H9 (cell line): ENCODE measurements around the gene HECW1. TPM values are rescaled to one million over a fixed set of nuclear protein-coding genes. Genes with fewer than 3 reads are reported as not detected.

Experiments
- DNase-seq: peaks from one replicate; pipeline ENCODE4 v3.0.0-alpha.2; 2017
- H2AFZ ChIP-seq: one replicate; pipeline ENCODE4 v1.6.1; 2013; ENCODE audit warnings: mild to moderate bottlenecking, low read length, control low read depth, moderate library complexity
- H2AK5ac ChIP-seq: 2 replicates; pipeline ENCODE4 v1.6.1; 2013; ENCODE audit warnings: low read length, control low read depth, mixed read lengths; ENCODE audit not compliant: insufficient read length
- H2BK120ac ChIP-seq: one replicate; pipeline ENCODE4 v1.6.1; 2013; ENCODE audit warnings: low read depth, mild to moderate bottlenecking, low read length, control low read depth, inconsistent platforms; ENCODE audit not compliant: poor library complexity, severe bottlenecking
- H2BK12ac ChIP-seq: 2 replicates; pipeline ENCODE4 v1.6.1; 2013; ENCODE audit warnings: low read length, control low read depth, mixed read lengths, low read depth; ENCODE audit not compliant: insufficient read length
- H2BK15ac ChIP-seq: 2 replicates; pipeline ENCODE4 v1.6.1; 2013; ENCODE audit warnings: low read depth, low read length, control low read depth
- H2BK20ac ChIP-seq: one replicate; pipeline ENCODE4 v1.6.1; 2013; ENCODE audit warnings: low read depth, mild to moderate bottlenecking, low read length, control low read depth, inconsistent platforms; ENCODE audit not compliant: poor library complexity, severe bottlenecking
- H2BK5ac ChIP-seq: 2 replicates; pipeline ENCODE4 v1.6.1; 2013; ENCODE audit warnings: low read length, control low read depth, mixed read lengths; ENCODE audit not compliant: insufficient read length
- H3K14ac ChIP-seq: 2 replicates; pipeline ENCODE4 v1.6.1; 2013; ENCODE audit warnings: low read length, control low read depth; ENCODE audit not compliant: insufficient read depth
- H3K18ac ChIP-seq: 2 replicates; pipeline ENCODE4 v1.6.1; 2013; ENCODE audit warnings: low read depth, mild to moderate bottlenecking, mixed read lengths, low read length, control low read depth; ENCODE audit not compliant: insufficient read length
- H3K23ac ChIP-seq: 2 replicates; pipeline ENCODE4 v1.6.1; 2013; ENCODE audit warnings: low read length, control low read depth, mixed read lengths, low read depth; ENCODE audit not compliant: insufficient read length
- H3K23me2 ChIP-seq: 2 replicates; pipeline ENCODE4 v1.6.1; 2013; ENCODE audit warnings: low read depth, mild to moderate bottlenecking, mixed read lengths, low read length, control low read depth; ENCODE audit not compliant: insufficient read length, poor library complexity, severe bottlenecking
- H3K27ac ChIP-seq: 2 replicates; pipeline ENCODE4 v1.5.1; 2013; ENCODE audit warnings: low read length, control low read depth, mixed read lengths, low read depth; ENCODE audit not compliant: insufficient read length
- H3K27me3 ChIP-seq: 2 replicates; pipeline ENCODE4 v1.6.1; 2013; ENCODE audit warnings: low read length, control low read depth, inconsistent platforms; ENCODE audit not compliant: insufficient read depth
- H3K4ac ChIP-seq: 2 replicates; pipeline ENCODE4 v1.6.1; 2013; ENCODE audit warnings: low read depth, mild to moderate bottlenecking, control low read depth, inconsistent platforms, low read length, moderate library complexity
- H3K4me1 ChIP-seq: 2 replicates; pipeline ENCODE4 v1.6.1; 2013; ENCODE audit warnings: low read length, control low read depth, inconsistent platforms; ENCODE audit not compliant: insufficient read depth
- H3K4me2 ChIP-seq: 2 replicates; pipeline ENCODE4 v1.6.1; 2013; ENCODE audit warnings: low read length, control low read depth, mixed read lengths; ENCODE audit not compliant: insufficient read length, insufficient read depth
- H3K56ac ChIP-seq: 2 replicates; pipeline ENCODE4 v1.6.1; 2013; ENCODE audit warnings: low read depth, mild to moderate bottlenecking, mixed read lengths, low read length, control low read depth; ENCODE audit not compliant: insufficient read length
- H3K79me1 ChIP-seq: 2 replicates; pipeline ENCODE4 v1.6.1; 2013; ENCODE audit warnings: low read depth, mild to moderate bottlenecking, moderate library complexity, low read length, control low read depth, inconsistent platforms; ENCODE audit not compliant: insufficient read depth, poor library complexity, severe bottlenecking
- H3K79me2 ChIP-seq: 2 replicates; pipeline ENCODE4 v1.6.1; 2013; ENCODE audit warnings: low read length, control low read depth, inconsistent platforms; ENCODE audit not compliant: insufficient read depth
- H3K9ac ChIP-seq: 2 replicates; pipeline ENCODE4 v1.6.1; 2013; ENCODE audit warnings: low read length, control low read depth, mixed read lengths; ENCODE audit not compliant: insufficient read length; ENCODE audit errors: extremely low read depth
- H3K9me3 ChIP-seq: one replicate; pipeline ENCODE4 v1.6.1; 2013; ENCODE audit warnings: low read depth, low read length, inconsistent platforms; ENCODE audit not compliant: control insufficient read depth
- H3T11ph ChIP-seq: one replicate; pipeline ENCODE4 v1.6.1; 2013; ENCODE audit warnings: mild to moderate bottlenecking, low read length, control low read depth, inconsistent platforms
- H4K20me1 ChIP-seq: one replicate; pipeline ENCODE4 v1.6.1; 2013; ENCODE audit not compliant: control insufficient read depth, insufficient read length, insufficient read depth
- H4K5ac ChIP-seq: 2 replicates; pipeline ENCODE4 v1.6.1; 2013; ENCODE audit warnings: low read depth, mild to moderate bottlenecking, mixed read lengths, low read length, control low read depth; ENCODE audit not compliant: insufficient read length
- H4K8ac ChIP-seq: replicated peaks from 2 replicates; pipeline ENCODE4 v1.6.1; 2013; ENCODE audit warnings: low read length, control low read depth, mixed read lengths, low read depth; ENCODE audit not compliant: insufficient read length
- H4K91ac ChIP-seq: 2 replicates; pipeline ENCODE4 v1.6.1; 2013; ENCODE audit warnings: low read depth, mild to moderate bottlenecking, moderate library complexity, mixed read lengths, low read length, control low read depth; ENCODE audit not compliant: insufficient read length
- H3K27ac Mint-ChIP-seq, 3 experiments: 2 replicates in 2 of 3; 3 replicates in 1 of 3; pipeline ENCODE4 v1.8.0; 2020 to 2021; ENCODE audit warnings: mixed read lengths in 3 of 3, mild to moderate bottlenecking in 1 of 3, moderate library complexity in 1 of 3
- H3K27me3 Mint-ChIP-seq: 2 replicates; pipeline ENCODE4 v1.8.0; 2021; ENCODE audit warnings: low read depth, mild to moderate bottlenecking, moderate library complexity, mixed read lengths
- H3K36me3 Mint-ChIP-seq, 3 experiments: 2 replicates in 2 of 3; 3 replicates in 1 of 3; pipeline ENCODE4 v1.8.0; 2020 to 2021; ENCODE audit warnings: low read depth in 3 of 3, mixed read lengths in 3 of 3; ENCODE audit not compliant: insufficient read depth in 1 of 3
- H3K4me1 Mint-ChIP-seq, 2 experiments: 2 replicates each; pipeline ENCODE4 v1.8.0; 2020; ENCODE audit warnings: mixed read lengths in 2 of 2
- H3K4me3 Mint-ChIP-seq, 2 experiments: 2 replicates in 1 of 2; 3 replicates in 1 of 2; pipeline ENCODE4 v1.8.0; 2020 to 2021; ENCODE audit warnings: mild to moderate bottlenecking in 2 of 2, mixed read lengths in 2 of 2, moderate library complexity in 1 of 2
- H3K9me3 Mint-ChIP-seq, 2 experiments: 2 replicates in 1 of 2; 3 replicates in 1 of 2; pipeline ENCODE4 v1.8.0; 2020; ENCODE audit warnings: mild to moderate bottlenecking in 2 of 2, mixed read lengths in 2 of 2, moderate library complexity in 1 of 2
- CTCF ChIP-seq: fragments of 200-600 bp; sonication (generic); conservative IDR thresholded peaks from 3 replicates; pipeline ENCODE4 v1.8.0; 2021; ENCODE audit warnings: antibody characterized with exemption, mild to moderate bottlenecking
- WGBS: extraction: QIAGEN DNeasy Blood & Tissue Kit; methylation state at CpG from one replicate; pipeline ENCODE4 v1.1.7; 2013; ENCODE audit warnings: missing lambda C conversion rate, low lambda C conversion rate, mixed read lengths; ENCODE audit not compliant: insufficient read length; ENCODE audit errors: extremely low coverage; 5-methylcytosine and 5-hydroxymethylcytosine counted together
- total RNA-seq: library from RNA; stranded (reverse); gene quantifications from 2 replicates; pipeline ENCODE4 v1.2.1, GENCODE V29; 2021

Gene HECW1
- total RNA-seq, 1 experiment from 2014 or later, result 5.0 TPM

DNA sequence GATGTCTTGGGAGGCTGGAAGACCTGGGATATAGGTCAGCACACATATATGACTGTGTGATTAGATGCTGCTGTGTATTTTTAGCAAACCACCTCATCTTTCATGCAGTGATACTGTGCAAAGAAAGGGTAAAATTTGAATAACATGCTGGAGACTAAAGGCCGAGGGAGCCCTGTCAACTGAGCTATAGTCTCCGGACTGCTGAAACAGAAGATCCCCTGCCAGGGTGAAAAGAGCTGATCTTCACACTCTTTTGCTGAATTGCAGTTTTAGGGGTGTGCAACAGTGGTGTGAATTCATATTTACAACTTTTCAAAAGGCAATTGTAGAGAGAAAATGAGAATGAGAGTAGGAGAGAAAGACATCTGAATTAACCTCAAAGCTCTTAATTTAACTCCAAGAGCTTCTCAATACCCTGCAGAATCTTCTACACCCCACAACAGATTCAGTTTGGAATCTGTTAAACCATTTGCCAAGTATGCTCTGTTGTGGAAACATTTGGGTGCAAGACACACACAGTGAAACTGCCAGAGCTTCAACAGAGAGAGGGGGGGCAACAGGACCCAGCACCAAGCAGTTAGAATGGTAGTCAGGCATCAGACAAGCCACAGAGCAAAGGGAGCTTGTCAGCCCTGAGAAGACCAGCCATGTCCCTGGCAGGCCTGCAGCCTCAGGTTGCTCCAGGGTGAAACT, 280.3 kb downstream of the HECW1 start:
- TF ChIP-seq CTCF, result no peak
- Histone ChIP-seq H3K79me2 (no peaks in the 10 kb centered on the region), H3K23ac (no peak overlapping the region), H3K23me2 (no peaks in the 10 kb centered on the region), H2BK120ac (no peak overlapping the region), H2AFZ (no peak overlapping the region), H3K56ac (no peak overlapping the region), H3K4me2 (no peak overlapping the region), H3K4ac (no peak overlapping the region), H2BK20ac (no peak overlapping the region), H3K4me1 (peaks cover 8% of the 10 kb centered on the region; the same call in 1 of the 2 replicates), H3K9ac (no peak overlapping the region), H3T11ph (no peak overlapping the region), H3K9me3 (no peaks in the 10 kb centered on the region), H3K14ac (no peak overlapping the region), H3K27ac (no peak overlapping the region), H4K91ac (no peak overlapping the region), H4K20me1 (no peaks in the 10 kb centered on the region), H2BK5ac (no peak overlapping the region), H2BK12ac (no peak overlapping the region), H3K18ac (no peak overlapping the region), H2AK5ac (no peak overlapping the region), H4K8ac (no peak overlapping the region), H3K27me3 (no peaks in the 10 kb centered on the region), H4K5ac (no peak overlapping the region), H2BK15ac (no peak overlapping the region), H3K79me1 (no peaks in the 10 kb centered on the region)
- H3K4me1 Mint-ChIP-seq, result peaks cover 57 to 61% of the 10 kb centered on the region in 2 experiments
- WGBS, result no CpG with 5 or more reads among the region's 2 CpGs
- H3K27me3 Mint-ChIP-seq, result no peaks in the 10 kb centered on the region; the same call in 1 of the 2 replicates
- H3K9me3 Mint-ChIP-seq, result peaks cover 4 to 10% of the 10 kb centered on the region in 2 experiments; a peak in 2 of 5 replicates
- peaks cover 7 to 27% (median 9%) of the 10 kb centered on the region in 3 experiments; a peak in 6 of 7 replicates for H3K36me3 Mint-ChIP-seq
- no peak overlapping the region; a peak in 1 of 7 replicates for H3K27ac Mint-ChIP-seq
- no peak overlapping the region for H3K4me3 Mint-ChIP-seq
- no peak for DNase-seq
